ENCODE data around the gene KLRC2. TPM values are rescaled to one million over a fixed set of nuclear protein-coding genes. Genes with fewer than 3 reads are reported as not detected.
"Not testable (repeated sequence)": the region's sequence is repeated elsewhere in the genome, so short reads cannot be mapped to it uniquely, and the experiment has no call there.

KLRC2 gene
- total RNA-seq, 1 donor from 2014 or later, result not detected

- intact Hi-C loops (cut with micrococcal nuclease); DNase-seq; H3K4me3 Mint-ChIP-seq; H3K36me3 Mint-ChIP-seq (ENCODE audit: low read depth); H3K27me3 Mint-ChIP-seq; H3K9me3 Mint-ChIP-seq; H3K4me1 Mint-ChIP-seq; CTCF ChIA-PET; ATAC-seq (ENCODE audit: low read depth); POLR2A ChIA-PET; H3K27ac Mint-ChIP-seq: not testable (repeated sequence)
Measured at GRCh38 chr12:10425938-10426337, 9.9 kb downstream of the KLRC2 start.

GRCh38 chr12:10424260-10424899 lies 11.4 kb downstream of the KLRC2 start:
- H3K9me3 Mint-ChIP-seq; H3K4me1 Mint-ChIP-seq; H3K36me3 Mint-ChIP-seq (ENCODE audit: low read depth); intact Hi-C loops (cut with micrococcal nuclease); CTCF ChIA-PET; POLR2A ChIA-PET; H3K27ac Mint-ChIP-seq; H3K27me3 Mint-ChIP-seq; DNase-seq; ATAC-seq (ENCODE audit: low read depth); H3K4me3 Mint-ChIP-seq: not testable (repeated sequence)

- H3K27ac Mint-ChIP-seq; H3K4me3 Mint-ChIP-seq; CTCF ChIA-PET; ATAC-seq (ENCODE audit: low read depth); H3K4me1 Mint-ChIP-seq; H3K27me3 Mint-ChIP-seq; H3K9me3 Mint-ChIP-seq; H3K36me3 Mint-ChIP-seq (ENCODE audit: low read depth); intact Hi-C loops (cut with micrococcal nuclease); DNase-seq; POLR2A ChIA-PET: not testable (repeated sequence)
Measured at GRCh38 chr12:10422159-10422558, 13.7 kb downstream of the KLRC2 start.

- ATAC-seq (ENCODE audit: low read depth); H3K27me3 Mint-ChIP-seq; H3K4me1 Mint-ChIP-seq; POLR2A ChIA-PET; CTCF ChIA-PET; H3K9me3 Mint-ChIP-seq; DNase-seq; H3K4me3 Mint-ChIP-seq; H3K36me3 Mint-ChIP-seq (ENCODE audit: low read depth); H3K27ac Mint-ChIP-seq: not testable (repeated sequence)
- intact Hi-C loops (cut with micrococcal nuclease), result loop anchor here (2.0 kb wide), 1 partner anchor 14 kb away; no protein-coding TSS in a partner anchor
Measured at GRCh38 chr12:10420334-10420733, 15.5 kb downstream of the KLRC2 start, which contains the start of gene KLRC3. Gene KLRC3, minus strand, starts transcription at chr12:10420595. Its CDS starts 45 bp downstream, at chr12:10420550.

GRCh38 chr12:10409392-10409791 lies 26.4 kb downstream of the KLRC2 start, which contains the start of gene KLRC4:
Gene KLRC4, minus strand, starts transcription at chr12:10409757. Its CDS starts 182 bp downstream, at chr12:10409575.
- ChIA-PET POLR2A (no interaction called here), CTCF (no interaction called here)
- H3K36me3 Mint-ChIP-seq (ENCODE audit: low read depth), result no peaks in the 10 kb centered on the region
- H3K4me3 Mint-ChIP-seq, result no peak within 1 kb of the TSS
- no peak for DNase-seq
- peaks cover 3% of the 10 kb centered on the region for H3K9me3 Mint-ChIP-seq
- intact Hi-C loops (cut with micrococcal nuclease), result no loop called here
- no peak within 1 kb of the TSS for H3K27ac Mint-ChIP-seq
- TF ChIP-seq CTCF (IDR thresholded peaks at IDR 0.05), result no peak
- H3K4me1 Mint-ChIP-seq, result peaks cover 8% of the 10 kb centered on the region
- no peak for ATAC-seq (ENCODE audit: low read depth)
- peaks cover 3% of the 10 kb centered on the region for H3K27me3 Mint-ChIP-seq

GRCh38 chr12:10408842-10409241 lies 27.0 kb downstream of the KLRC2 start:
- peaks cover 8% of the 10 kb centered on the region for H3K4me1 Mint-ChIP-seq
- intact Hi-C loops (cut with micrococcal nuclease), result no loop called here
- peaks cover 2% of the 10 kb centered on the region for H3K27me3 Mint-ChIP-seq
- ATAC-seq (ENCODE audit: low read depth) (no peak), DNase-seq (no peak)
- no peaks in the 10 kb centered on the region for H3K36me3 Mint-ChIP-seq (ENCODE audit: low read depth)
- H3K9me3 Mint-ChIP-seq, result peaks cover 3% of the 10 kb centered on the region
- ChIA-PET POLR2A (no interaction called here), CTCF (no interaction called here)
- TF ChIP-seq CTCF (IDR thresholded peaks at IDR 0.05), result no peak
- H3K4me3 Mint-ChIP-seq, result no peak overlapping the region
- H3K27ac Mint-ChIP-seq, result no peak overlapping the region

- Mint-ChIP-seq H3K27ac (no peak overlapping the region), H3K4me1 (peaks cover 8% of the 10 kb centered on the region), H3K36me3 (ENCODE audit: low read depth) (no peaks in the 10 kb centered on the region), H3K9me3 (peaks cover 3% of the 10 kb centered on the region), H3K4me3 (no peak overlapping the region), H3K27me3 (no peaks in the 10 kb centered on the region)
- no peak for TF ChIP-seq CTCF (IDR thresholded peaks at IDR 0.05)
- ATAC-seq (ENCODE audit: low read depth) (no peak), DNase-seq (no peak)
- CTCF ChIA-PET, result no interaction called here
- intact Hi-C loops (cut with micrococcal nuclease), result no loop called here
- POLR2A ChIA-PET, result no interaction called here
Measured at GRCh38 chr12:10406725-10407124, 29.1 kb downstream of the KLRC2 start.
